ENCODE data around the gene IGSF21. TPM values are rescaled to one million over a fixed set of nuclear protein-coding genes. Genes with fewer than 3 reads are reported as not detected.

The IGSF21 gene
- total and polyA plus RNA-seq, 2 of the 4 experiments (the other 2 are of a cell fraction) = not detected

DNA sequence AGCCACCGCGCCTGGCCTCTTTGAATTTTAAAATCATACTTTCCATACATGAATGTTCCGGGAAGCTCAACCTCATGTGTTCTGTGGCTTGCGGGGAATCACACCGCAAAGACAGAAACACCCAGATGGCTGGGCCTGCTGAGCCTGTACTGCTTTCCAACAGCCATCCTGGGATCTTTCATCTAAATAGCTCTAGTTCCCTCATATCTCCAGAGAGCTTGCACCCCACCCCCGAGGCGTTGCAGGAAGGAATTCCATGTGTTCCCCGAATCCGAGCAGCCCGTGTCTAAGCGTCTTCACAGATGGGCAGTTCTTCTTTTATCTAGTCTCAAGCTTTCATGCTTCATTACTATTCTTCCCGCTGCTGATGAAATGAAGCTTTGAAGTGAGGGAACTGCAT lies 66.4 kb downstream of the IGSF21 start:
- Histone ChIP-seq H4K91ac (ENCODE audit: insufficient read depth, low read depth, low read length) (no peak overlapping the region), H3K9me1 (ENCODE audit: insufficient read depth, low read length) (no peaks in the 10 kb centered on the region), H3K56ac (ENCODE audit: extremely low read depth, insufficient read depth, low read length) (no peak overlapping the region), H3K9me3 (ENCODE audit: control insufficient read depth, insufficient read depth, low read length) (no peaks in the 10 kb centered on the region), H2AK5ac (ENCODE audit: low read depth, low read length) (no peak overlapping the region), H4K20me1 (ENCODE audit: insufficient read depth, low read length) (no peaks in the 10 kb centered on the region), H2BK20ac (ENCODE audit: low read depth, low read length) (no peak overlapping the region), H3K9ac (ENCODE audit: low read depth, low read length) (no peak overlapping the region), H3K18ac (ENCODE audit: low read depth, low read length) (no peak overlapping the region), H2AK9ac (replicated peaks; ENCODE audit: low read depth, low read length, poor library complexity) (no peak overlapping the region), H4K5ac (ENCODE audit: low read depth, low read length) (no peak overlapping the region), H4K8ac (ENCODE audit: low read depth in 2 of 2, low read length in 2 of 2) (no peak overlapping the region), H3K4me2 (ENCODE audit: low read depth, low read length) (no peak overlapping the region), H3K79me1 (ENCODE audit: low read depth in 1 of 2, low read length in 2 of 2) (no peaks in the 10 kb centered on the region), H3K4ac (ENCODE audit: low read depth, low read length) (no peak overlapping the region), H3K36me3 (ENCODE audit: control insufficient read depth, insufficient read depth, low read length) (no peaks in the 10 kb centered on the region), H3K14ac (replicated peaks; ENCODE audit: low read depth, low read length) (no peak overlapping the region), H3K23ac (ENCODE audit: low read depth, low read length) (no peak overlapping the region), H2BK15ac (ENCODE audit: low read depth, low read length) (no peak overlapping the region), H3K27me3 (ENCODE audit: control insufficient read depth, insufficient read depth, low read length) (no peaks in the 10 kb centered on the region), H3K4me1 (ENCODE audit: control insufficient read depth, insufficient read depth, low read length) (no peaks in the 10 kb centered on the region), H3K4me3 (ENCODE audit: insufficient read depth, low read depth, low read length) (no peak overlapping the region), H3K27ac (ENCODE audit: insufficient read depth, low read length) (no peak overlapping the region), H2BK120ac (ENCODE audit: low read depth, low read length) (no peak overlapping the region), H2BK5ac (ENCODE audit: low read depth, low read length, poor library complexity, severe bottlenecking) (no peak overlapping the region), H2AFZ (replicated peaks; ENCODE audit: low read length, poor library complexity) (no peak overlapping the region)
- dilution Hi-C loops (cut with HindIII; ENCODE audit: low sequenced_read_pairs, unreplicated experiment) = no loop called here
- WGBS, 2 experiments (ENCODE audit: extremely low coverage in 2 of 2, insufficient read length in 1 of 2) = 78% methylated on average over 3 of the region's 12 CpGs; no CpG with 5 or more reads in 1 of the 2 experiments
- ChIA-PET POLR2A (ENCODE audit: unreplicated experiment) (no interaction called here), CTCF (no interaction called here)
- ATAC-seq (ENCODE audit: low read depth) = no peak
- TF ChIP-seq NFE2L2 (IDR thresholded peaks at IDR 0.05; ENCODE audit: low read depth, low read length) (no peak), FOS (IDR thresholded peaks at IDR 0.05; ENCODE audit: low read depth, low read length) (no peak), RCOR1 (IDR thresholded peaks at IDR 0.05; ENCODE audit: insufficient replicate concordance, low read length) (no peak), POLR2A (IDR thresholded peaks at IDR 0.05; ENCODE audit: low read depth, low read length) (no peak), RFX5 (IDR thresholded peaks at IDR 0.05; ENCODE audit: low read depth, low read length) (no peak), CEBPB (IDR thresholded peaks at IDR 0.05; ENCODE audit: low read depth, low read length) (no peak), RAD21 (IDR thresholded peaks at IDR 0.05; ENCODE audit: low read length) (no peak), MXI1 (IDR thresholded peaks at IDR 0.05; ENCODE audit: borderline replicate concordance, low read depth, low read length) (no peak), BHLHE40 (IDR thresholded peaks at IDR 0.05; ENCODE audit: low read depth, low read length) (no peak), MAZ (IDR thresholded peaks at IDR 0.05; ENCODE audit: borderline replicate concordance, low read depth, low read length) (no peak)
- TF ChIP-seq, protein P1, sequence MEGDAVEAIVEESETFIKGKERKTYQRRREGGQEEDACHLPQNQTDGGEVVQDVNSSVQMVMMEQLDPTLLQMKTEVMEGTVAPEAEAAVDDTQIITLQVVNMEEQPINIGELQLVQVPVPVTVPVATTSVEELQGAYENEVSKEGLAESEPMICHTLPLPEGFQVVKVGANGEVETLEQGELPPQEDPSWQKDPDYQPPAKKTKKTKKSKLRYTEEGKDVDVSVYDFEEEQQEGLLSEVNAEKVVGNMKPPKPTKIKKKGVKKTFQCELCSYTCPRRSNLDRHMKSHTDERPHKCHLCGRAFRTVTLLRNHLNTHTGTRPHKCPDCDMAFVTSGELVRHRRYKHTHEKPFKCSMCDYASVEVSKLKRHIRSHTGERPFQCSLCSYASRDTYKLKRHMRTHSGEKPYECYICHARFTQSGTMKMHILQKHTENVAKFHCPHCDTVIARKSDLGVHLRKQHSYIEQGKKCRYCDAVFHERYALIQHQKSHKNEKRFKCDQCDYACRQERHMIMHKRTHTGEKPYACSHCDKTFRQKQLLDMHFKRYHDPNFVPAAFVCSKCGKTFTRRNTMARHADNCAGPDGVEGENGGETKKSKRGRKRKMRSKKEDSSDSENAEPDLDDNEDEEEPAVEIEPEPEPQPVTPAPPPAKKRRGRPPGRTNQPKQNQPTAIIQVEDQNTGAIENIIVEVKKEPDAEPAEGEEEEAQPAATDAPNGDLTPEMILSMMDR (conservative IDR thresholded peaks at IDR 0.05; ENCODE audit: low read depth, low read length) = no peak
- no TSS peak for BruUV-seq (replicated peaks)
- intact Hi-C loops (cut with micrococcal nuclease) = no loop called here
- no peak for DNase-seq
- in situ Hi-C loops (cut with MboI; ENCODE audit: low sequenced_read_pairs) = no loop called here

All from IMR-90 (cell line).